ENCODE results near the gene MROH7.

DNA sequence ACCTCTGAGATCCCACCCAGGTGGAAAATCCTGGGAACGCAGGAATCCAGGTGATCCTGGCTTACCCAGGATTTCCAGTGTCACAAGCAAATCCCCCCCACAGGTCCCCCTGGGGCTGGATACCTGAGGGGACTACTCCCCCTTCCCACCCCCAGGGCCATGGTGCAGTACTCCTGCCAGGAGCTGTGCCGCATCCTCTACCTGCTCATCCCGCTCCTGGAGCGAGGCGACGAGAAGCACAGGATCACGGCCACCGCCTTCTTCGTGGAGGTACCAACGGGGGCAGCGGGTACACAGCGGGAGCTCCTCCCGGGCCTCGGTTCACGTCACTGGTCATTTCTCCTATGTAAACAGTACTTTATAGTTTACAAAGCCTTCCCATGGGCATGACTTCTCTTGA lies 53.6 kb downstream of the MROH7 start:
- TF ChIP-seq, protein P1, sequence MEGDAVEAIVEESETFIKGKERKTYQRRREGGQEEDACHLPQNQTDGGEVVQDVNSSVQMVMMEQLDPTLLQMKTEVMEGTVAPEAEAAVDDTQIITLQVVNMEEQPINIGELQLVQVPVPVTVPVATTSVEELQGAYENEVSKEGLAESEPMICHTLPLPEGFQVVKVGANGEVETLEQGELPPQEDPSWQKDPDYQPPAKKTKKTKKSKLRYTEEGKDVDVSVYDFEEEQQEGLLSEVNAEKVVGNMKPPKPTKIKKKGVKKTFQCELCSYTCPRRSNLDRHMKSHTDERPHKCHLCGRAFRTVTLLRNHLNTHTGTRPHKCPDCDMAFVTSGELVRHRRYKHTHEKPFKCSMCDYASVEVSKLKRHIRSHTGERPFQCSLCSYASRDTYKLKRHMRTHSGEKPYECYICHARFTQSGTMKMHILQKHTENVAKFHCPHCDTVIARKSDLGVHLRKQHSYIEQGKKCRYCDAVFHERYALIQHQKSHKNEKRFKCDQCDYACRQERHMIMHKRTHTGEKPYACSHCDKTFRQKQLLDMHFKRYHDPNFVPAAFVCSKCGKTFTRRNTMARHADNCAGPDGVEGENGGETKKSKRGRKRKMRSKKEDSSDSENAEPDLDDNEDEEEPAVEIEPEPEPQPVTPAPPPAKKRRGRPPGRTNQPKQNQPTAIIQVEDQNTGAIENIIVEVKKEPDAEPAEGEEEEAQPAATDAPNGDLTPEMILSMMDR (conservative IDR thresholded peaks at IDR 0.05; ENCODE audit: low read length): no peak
- TF ChIP-seq EZH2phosphoT487 (IDR thresholded peaks at IDR 0.05; ENCODE audit: borderline replicate concordance): no peak
